ENCODE data around the gene ABHD4. TPM values are rescaled to one million over a fixed set of nuclear protein-coding genes. Genes with fewer than 3 reads are reported as not detected.

Gene ABHD4
- total RNA-seq, 4 donors from 2014 or later = 16.1 to 42.4 (median 31.9) TPM

DNA sequence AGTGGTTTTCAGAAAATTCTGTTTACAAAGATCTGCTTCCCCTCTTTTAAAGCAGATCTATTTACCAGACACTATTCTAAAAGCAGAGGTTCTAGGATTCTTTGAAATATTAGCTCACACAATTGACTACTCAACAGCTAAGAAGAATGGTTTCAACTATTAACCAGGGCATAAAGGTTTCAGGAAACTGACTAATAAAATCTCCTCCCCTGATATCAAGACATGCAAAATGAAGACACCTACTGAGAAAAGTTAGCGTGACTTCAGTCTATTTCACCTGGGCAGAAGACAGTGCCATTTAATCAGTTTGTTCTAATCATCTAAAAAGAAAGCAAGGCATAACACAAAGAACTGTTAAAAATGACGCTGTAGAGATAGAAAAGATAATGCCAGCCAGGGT lies 31.3 kb upstream of the ABHD4 start:
- 81 to 88% methylated on average over 2 of the region's 2 CpGs for WGBS, 2 donors
- Histone ChIP-seq H3K4me3 (no peak overlapping the region), H3K27me3 (no peaks in the 10 kb centered on the region), H3K36me3 (peaks cover 0 to 19% (median 3%) of the 10 kb centered on the region in 3 donors), H3K9me3 (no peaks in the 10 kb centered on the region), H3K27ac (peak overlapping the region in 1 of 4 donors; percentile 72), H3K4me1 (peaks cover 0 to 43% (median 11%) of the 10 kb centered on the region in 4 donors)
- TF ChIP-seq, protein P1, sequence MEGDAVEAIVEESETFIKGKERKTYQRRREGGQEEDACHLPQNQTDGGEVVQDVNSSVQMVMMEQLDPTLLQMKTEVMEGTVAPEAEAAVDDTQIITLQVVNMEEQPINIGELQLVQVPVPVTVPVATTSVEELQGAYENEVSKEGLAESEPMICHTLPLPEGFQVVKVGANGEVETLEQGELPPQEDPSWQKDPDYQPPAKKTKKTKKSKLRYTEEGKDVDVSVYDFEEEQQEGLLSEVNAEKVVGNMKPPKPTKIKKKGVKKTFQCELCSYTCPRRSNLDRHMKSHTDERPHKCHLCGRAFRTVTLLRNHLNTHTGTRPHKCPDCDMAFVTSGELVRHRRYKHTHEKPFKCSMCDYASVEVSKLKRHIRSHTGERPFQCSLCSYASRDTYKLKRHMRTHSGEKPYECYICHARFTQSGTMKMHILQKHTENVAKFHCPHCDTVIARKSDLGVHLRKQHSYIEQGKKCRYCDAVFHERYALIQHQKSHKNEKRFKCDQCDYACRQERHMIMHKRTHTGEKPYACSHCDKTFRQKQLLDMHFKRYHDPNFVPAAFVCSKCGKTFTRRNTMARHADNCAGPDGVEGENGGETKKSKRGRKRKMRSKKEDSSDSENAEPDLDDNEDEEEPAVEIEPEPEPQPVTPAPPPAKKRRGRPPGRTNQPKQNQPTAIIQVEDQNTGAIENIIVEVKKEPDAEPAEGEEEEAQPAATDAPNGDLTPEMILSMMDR (IDR thresholded peaks at IDR 0.05) = no peak
- TF ChIP-seq EP300 (IDR thresholded peaks at IDR 0.05) (no peak), POLR2A (IDR thresholded peaks at IDR 0.05) (no peak)
- no peak for DNase-seq (ENCODE audit: low spot score in 2 of 2)

DNA sequence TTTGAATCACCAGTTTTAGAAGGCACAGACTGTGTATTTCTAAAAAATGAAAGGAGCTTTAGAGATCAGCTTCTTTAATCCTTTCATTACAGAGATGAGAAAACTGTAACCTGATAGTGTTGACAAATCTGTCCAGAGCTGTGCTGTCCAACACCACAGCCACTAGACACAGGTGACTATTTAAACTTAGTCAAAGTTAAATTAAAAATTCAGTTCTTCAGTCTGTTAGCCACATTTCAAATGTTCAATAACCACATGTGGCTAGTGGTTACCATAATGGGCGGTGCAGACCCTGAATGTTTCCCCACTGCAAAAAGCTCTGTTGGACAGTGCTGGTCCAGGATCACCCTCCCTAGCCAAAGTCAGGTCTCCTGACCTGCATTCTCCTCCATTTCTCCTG lies 30.7 kb upstream of the ABHD4 start:
- TF ChIP-seq, protein P1 (IDR thresholded peaks at IDR 0.05) = no peak
- no peak for TF ChIP-seq POLR2A (IDR thresholded peaks at IDR 0.05)
- no peak for TF ChIP-seq EP300 (IDR thresholded peaks at IDR 0.05)
- Histone ChIP-seq H3K4me1 (peaks cover 0 to 38% (median 12%) of the 10 kb centered on the region in 4 donors), H3K27ac (peak overlapping the region in 1 of 4 donors; percentile 72), H3K36me3 (peaks cover 0 to 19% (median 3%) of the 10 kb centered on the region in 3 donors), H3K4me3 (no peak overlapping the region), H3K27me3 (no peaks in the 10 kb centered on the region), H3K9me3 (no peaks in the 10 kb centered on the region)
- DNase-seq (ENCODE audit: low spot score in 2 of 2) = no peak
- 86 to 88% methylated on average over 1 of the region's 1 CpG for WGBS, 2 donors

DNA sequence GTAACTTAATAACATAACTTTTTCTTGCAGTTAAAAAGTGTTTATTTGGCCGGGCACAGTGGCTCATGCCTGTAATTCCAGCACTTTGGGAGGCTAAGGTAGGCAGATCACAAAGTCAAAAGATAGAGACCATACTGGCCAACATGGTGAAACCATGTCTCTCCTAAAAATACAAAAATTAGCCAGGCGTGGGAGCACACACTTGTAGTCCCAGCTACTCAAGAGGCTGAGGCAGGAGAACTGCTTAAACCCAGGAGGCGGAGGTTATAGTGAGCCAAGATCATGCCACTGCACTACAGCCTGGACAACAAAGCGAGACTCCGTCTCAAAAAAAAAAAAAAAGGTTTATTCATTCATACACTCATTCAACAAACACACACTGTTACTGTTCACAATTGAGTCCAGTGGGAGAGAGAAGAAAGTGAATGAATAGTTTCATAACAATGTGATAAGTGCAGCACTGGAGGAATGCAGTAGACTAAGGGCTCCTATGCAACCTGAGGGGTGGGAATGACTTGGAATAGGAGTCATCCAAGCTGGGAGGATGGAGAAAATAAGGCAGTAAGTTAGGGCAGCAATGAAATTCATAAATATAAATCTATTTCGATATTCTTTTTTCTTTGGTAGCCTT lies 28.9 kb upstream of the ABHD4 start:
- DNase-seq (ENCODE audit: low spot score in 2 of 2) = no peak
- Histone ChIP-seq H3K27ac (peak overlapping the region in 3 of 4 donors; percentile 12 to 79 (median 61)), H3K4me3 (no peak overlapping the region), H3K9me3 (no peaks in the 10 kb centered on the region), H3K4me1 (peaks cover 0 to 30% (median 14%) of the 10 kb centered on the region in 4 donors), H3K27me3 (no peaks in the 10 kb centered on the region), H3K36me3 (peaks cover 0 to 21% (median 3%) of the 10 kb centered on the region in 3 donors)
- 74 to 83% methylated on average over 6 of the region's 6 CpGs for WGBS, 2 donors
- TF ChIP-seq POLR2A (IDR thresholded peaks at IDR 0.05) (no peak), EP300 (IDR thresholded peaks at IDR 0.05) (no peak)
- TF ChIP-seq, protein P1 (IDR thresholded peaks at IDR 0.05) = no peak

DNA sequence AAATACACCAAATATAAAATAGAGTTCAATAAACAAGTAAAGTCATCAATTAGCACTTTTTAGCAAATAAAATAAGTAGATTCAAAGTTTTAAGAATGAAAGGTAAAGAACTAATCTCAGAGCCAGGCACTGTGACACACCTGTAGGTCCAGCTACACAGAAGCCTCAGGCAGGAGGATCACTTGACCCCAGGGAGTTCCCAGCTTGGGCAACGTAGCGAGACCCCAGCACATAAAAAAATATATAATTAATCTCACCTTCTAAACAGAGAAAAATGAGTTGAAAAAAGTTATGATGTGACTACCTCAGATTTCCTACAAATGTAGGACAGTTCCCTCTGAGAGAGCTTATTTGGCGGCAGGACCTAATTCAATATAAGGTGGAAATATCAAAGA lies 28.4 kb upstream of the ABHD4 start:
- Histone ChIP-seq H3K27me3 (no peaks in the 10 kb centered on the region), H3K36me3 (peaks cover 0 to 21% (median 0%) of the 10 kb centered on the region in 3 donors), H3K9me3 (no peaks in the 10 kb centered on the region), H3K4me1 (peaks cover 0 to 29% (median 13%) of the 10 kb centered on the region in 4 donors), H3K4me3 (no peak overlapping the region), H3K27ac (peak overlapping the region in 3 of 4 donors; percentile 26 to 79 (median 61))
- DNase-seq (ENCODE audit: low spot score in 2 of 2) = no peak
- TF ChIP-seq POLR2A (IDR thresholded peaks at IDR 0.05) = no peak
- TF ChIP-seq, protein P1 (IDR thresholded peaks at IDR 0.05) = no peak
- TF ChIP-seq EP300 (IDR thresholded peaks at IDR 0.05) = no peak
- WGBS, 2 donors = 73 to 84% methylated on average over 3 of the region's 3 CpGs

- no peaks in the 10 kb centered on the region for H3K9me3 ChIP-seq
- TF ChIP-seq POLR2A (IDR thresholded peaks at IDR 0.05) = no peak
- TF ChIP-seq, protein P1 (IDR thresholded peaks at IDR 0.05) = peak; percentile 66 to 92 (median 90)
- H3K27ac ChIP-seq = peak overlapping the region; percentile 26 to 79 (median 54)
- WGBS, 2 donors = 20 to 25% methylated on average over 8 of the region's 8 CpGs
- H3K27me3 ChIP-seq = no peaks in the 10 kb centered on the region
- no peak overlapping the region for H3K4me3 ChIP-seq
- peaks cover 0 to 29% (median 10%) of the 10 kb centered on the region in 4 donors for H3K4me1 ChIP-seq
- H3K36me3 ChIP-seq = peaks cover 0 to 25% (median 0%) of the 10 kb centered on the region in 3 donors
- peak; percentile 73 to 99 for DNase-seq (ENCODE audit: low spot score in 2 of 2)
Observed at GRCh38 chr14:22570132-22570949, 27.8 kb upstream of the ABHD4 start.
